SK-N-SH treated with all-trans-retinoic acid at 6 μM for 48 hours (cell line): ENCODE measurements around the gene SCMH1.

ENCODE experiments used
- ARNTL ChIP-seq: fragments of 450-650 bp; formaldehyde crosslinking; IDR thresholded peaks from 2 replicates; pipeline ENCODE4 v1.5.0; 2020; ENCODE audit warnings: low read depth, mild to moderate bottlenecking, moderate library complexity, borderline replicate concordance
- CSDC2 ChIP-seq: fragments of 250-450 bp; sonication (Bioruptor Pico); IDR thresholded peaks from 2 replicates; pipeline ENCODE4 v1.5.0; 2020; ENCODE audit warnings: mild to moderate bottlenecking, moderate library complexity
- GLIS3 ChIP-seq: fragments of 250-450 bp; sonication (Bioruptor Pico); IDR thresholded peaks from 2 replicates; pipeline ENCODE4 v1.5.0; 2020; ENCODE audit warnings: mild to moderate bottlenecking, moderate library complexity
- ISL1 ChIP-seq: fragments of 250-450 bp; sonication (Bioruptor Pico); IDR thresholded peaks from 2 replicates; pipeline ENCODE4 v2.1.2; 2022; ENCODE audit warnings: mild to moderate bottlenecking, moderate library complexity
- PPARA ChIP-seq: fragments of 250-450 bp; sonication (Bioruptor Pico); IDR thresholded peaks from 2 replicates; pipeline ENCODE4 v1.5.0; 2020; ENCODE audit warnings: mild to moderate bottlenecking, borderline replicate concordance
- RARB ChIP-seq: fragments of 250-450 bp; sonication (Bioruptor Pico); IDR thresholded peaks from 2 replicates; pipeline ENCODE4 v1.8.0; 2021; ENCODE audit warnings: mild to moderate bottlenecking, moderate library complexity
- SNAI2 ChIP-seq: fragments of 250-450 bp; sonication (Bioruptor Pico); IDR thresholded peaks from 2 replicates; pipeline ENCODE4 v1.5.0; 2020; ENCODE audit warnings: mild to moderate bottlenecking, moderate library complexity
- ZC3H10 ChIP-seq: fragments of 250-450 bp; sonication (Bioruptor Pico); IDR thresholded peaks from 2 replicates; pipeline ENCODE4 v1.5.1; 2021; ENCODE audit warnings: mild to moderate bottlenecking, moderate library complexity
- ZFP3 ChIP-seq: fragments of 250-450 bp; sonication (Bioruptor Pico); IDR thresholded peaks from 2 replicates; pipeline ENCODE4 v1.5.0; 2020; ENCODE audit warnings: mild to moderate bottlenecking, moderate library complexity
- ZNF70 ChIP-seq: fragments of 450-650 bp; formaldehyde crosslinking; IDR thresholded peaks from 2 replicates; pipeline ENCODE4 v1.5.0; 2020; ENCODE audit warnings: mild to moderate bottlenecking, moderate library complexity
- ZNF8 ChIP-seq: fragments of 450-650 bp; formaldehyde crosslinking; IDR thresholded peaks from 2 replicates; pipeline ENCODE4 v1.5.0; 2020; ENCODE audit warnings: mild to moderate bottlenecking, moderate library complexity
- TF ChIP-seq, protein P1 (sequence below): fragments of 250-450 bp; sonication (Bioruptor Pico); IDR thresholded peaks from 2 replicates; pipeline ENCODE4 v1.8.0; 2020; ENCODE audit warnings: mild to moderate bottlenecking, moderate library complexity, borderline replicate concordance
- TF ChIP-seq, protein P2 (sequence below): fragments of 250-450 bp; sonication (Bioruptor Pico); IDR thresholded peaks from 2 replicates; pipeline ENCODE4 v1.5.0; 2020; ENCODE audit warnings: mild to moderate bottlenecking, moderate library complexity

DNA sequence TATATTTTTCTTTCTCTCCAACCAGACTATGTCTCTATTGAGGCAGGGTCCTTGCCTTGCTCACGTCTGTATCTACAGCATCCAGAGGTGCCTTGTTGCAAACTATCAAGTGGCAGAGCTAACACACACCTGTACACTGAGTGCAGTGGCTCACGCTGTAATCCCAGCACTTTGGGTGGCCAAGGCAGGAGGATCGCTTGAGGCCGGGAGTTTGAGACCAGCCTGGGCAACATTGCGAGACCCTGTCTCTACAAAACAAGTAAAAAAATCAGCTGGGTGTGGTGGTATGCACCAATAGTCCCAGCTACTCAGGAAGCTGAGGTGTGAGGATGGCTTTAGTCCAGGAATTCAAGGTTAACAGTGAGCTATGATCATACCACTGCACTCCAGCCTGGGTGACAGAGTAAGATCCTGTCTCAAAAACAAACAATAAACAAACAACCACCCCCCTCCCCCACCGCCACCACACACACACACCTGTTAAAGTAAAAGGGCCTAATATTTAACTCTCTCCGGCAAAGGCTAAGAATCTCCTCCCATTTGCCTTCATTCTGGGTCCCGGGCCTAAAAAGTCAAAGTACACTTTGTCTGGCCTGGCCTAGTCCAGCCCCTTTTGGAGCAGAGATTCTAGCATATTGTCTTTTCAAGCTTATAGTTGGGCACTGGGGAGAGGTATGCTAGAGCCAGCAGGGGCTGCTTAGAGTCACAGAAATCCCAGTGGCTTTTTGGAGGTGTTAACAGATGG lies 211.1 kb downstream of the SCMH1 start:
- TF ChIP-seq ZNF70 (CRISPR knock-in tag) (no peak), ZNF8 (no peak), CSDC2 (no peak), PPARA (no peak), RARB (CRISPR knock-in tag) (no peak), ZC3H10 (no peak), ZFP3 (no peak), ARNTL (CRISPR knock-in tag) (no peak), SNAI2 (no peak), GLIS3 (CRISPR knock-in tag) (no peak), ISL1 (no peak)
- TF ChIP-seq, protein P1, sequence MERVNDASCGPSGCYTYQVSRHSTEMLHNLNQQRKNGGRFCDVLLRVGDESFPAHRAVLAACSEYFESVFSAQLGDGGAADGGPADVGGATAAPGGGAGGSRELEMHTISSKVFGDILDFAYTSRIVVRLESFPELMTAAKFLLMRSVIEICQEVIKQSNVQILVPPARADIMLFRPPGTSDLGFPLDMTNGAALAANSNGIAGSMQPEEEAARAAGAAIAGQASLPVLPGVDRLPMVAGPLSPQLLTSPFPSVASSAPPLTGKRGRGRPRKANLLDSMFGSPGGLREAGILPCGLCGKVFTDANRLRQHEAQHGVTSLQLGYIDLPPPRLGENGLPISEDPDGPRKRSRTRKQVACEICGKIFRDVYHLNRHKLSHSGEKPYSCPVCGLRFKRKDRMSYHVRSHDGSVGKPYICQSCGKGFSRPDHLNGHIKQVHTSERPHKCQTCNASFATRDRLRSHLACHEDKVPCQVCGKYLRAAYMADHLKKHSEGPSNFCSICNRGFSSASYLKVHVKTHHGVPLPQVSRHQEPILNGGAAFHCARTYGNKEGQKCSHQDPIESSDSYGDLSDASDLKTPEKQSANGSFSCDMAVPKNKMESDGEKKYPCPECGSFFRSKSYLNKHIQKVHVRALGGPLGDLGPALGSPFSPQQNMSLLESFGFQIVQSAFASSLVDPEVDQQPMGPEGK (CRISPR knock-in tag): no peak
- TF ChIP-seq, protein P2, sequence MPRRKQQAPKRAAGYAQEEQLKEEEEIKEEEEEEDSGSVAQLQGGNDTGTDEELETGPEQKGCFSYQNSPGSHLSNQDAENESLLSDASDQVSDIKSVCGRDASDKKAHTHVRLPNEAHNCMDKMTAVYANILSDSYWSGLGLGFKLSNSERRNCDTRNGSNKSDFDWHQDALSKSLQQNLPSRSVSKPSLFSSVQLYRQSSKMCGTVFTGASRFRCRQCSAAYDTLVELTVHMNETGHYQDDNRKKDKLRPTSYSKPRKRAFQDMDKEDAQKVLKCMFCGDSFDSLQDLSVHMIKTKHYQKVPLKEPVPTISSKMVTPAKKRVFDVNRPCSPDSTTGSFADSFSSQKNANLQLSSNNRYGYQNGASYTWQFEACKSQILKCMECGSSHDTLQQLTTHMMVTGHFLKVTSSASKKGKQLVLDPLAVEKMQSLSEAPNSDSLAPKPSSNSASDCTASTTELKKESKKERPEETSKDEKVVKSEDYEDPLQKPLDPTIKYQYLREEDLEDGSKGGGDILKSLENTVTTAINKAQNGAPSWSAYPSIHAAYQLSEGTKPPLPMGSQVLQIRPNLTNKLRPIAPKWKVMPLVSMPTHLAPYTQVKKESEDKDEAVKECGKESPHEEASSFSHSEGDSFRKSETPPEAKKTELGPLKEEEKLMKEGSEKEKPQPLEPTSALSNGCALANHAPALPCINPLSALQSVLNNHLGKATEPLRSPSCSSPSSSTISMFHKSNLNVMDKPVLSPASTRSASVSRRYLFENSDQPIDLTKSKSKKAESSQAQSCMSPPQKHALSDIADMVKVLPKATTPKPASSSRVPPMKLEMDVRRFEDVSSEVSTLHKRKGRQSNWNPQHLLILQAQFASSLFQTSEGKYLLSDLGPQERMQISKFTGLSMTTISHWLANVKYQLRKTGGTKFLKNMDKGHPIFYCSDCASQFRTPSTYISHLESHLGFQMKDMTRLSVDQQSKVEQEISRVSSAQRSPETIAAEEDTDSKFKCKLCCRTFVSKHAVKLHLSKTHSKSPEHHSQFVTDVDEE (CRISPR knock-in tag): no peak
